HG03439 (cell line): ENCODE results near the gene PLCL1.

Experiments used
- ATAC-seq: cut with Tn5 transposase; IDR thresholded peaks from one replicate; pipeline ENCODE4 v1.9.1; 2021; ENCODE audit warnings: mild to moderate bottlenecking, moderate library complexity; ENCODE audit not compliant: unreplicated experiment

PLCL1 gene

DNA sequence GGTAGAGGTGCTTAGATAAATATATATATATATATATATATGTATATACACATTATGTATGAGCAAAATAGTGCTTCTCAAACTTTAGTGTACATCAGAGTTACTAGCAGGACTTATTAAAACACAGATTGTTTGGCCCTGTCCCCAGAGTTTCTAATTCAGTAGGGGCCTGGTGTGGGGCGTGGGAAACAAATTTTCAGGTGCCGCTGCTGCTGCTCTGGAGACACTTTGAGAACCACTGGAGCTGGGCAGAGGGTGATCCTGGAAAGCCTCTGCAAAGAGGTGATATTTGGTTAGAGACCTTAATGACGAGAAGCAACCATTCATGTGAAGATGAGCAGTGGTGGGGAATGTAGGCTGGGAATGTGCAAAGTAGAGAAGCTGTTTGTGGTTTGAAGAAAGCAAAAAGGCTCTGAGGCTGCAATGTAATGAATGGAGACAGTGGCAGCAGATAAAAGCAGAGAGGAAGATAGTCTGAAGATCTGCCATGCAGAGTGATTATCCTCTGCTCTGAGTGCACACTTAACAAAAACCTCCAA, 142.9 kb downstream of the PLCL1 start:
- no peak for ATAC-seq

- ATAC-seq = no peak
These were observed 144.8 kb downstream of the PLCL1 start for GRCh38 chr2:197949224-197949623.

GRCh38 chr2:197950006-197950405, 145.6 kb downstream of the PLCL1 start:
- ATAC-seq = no peak

DNA sequence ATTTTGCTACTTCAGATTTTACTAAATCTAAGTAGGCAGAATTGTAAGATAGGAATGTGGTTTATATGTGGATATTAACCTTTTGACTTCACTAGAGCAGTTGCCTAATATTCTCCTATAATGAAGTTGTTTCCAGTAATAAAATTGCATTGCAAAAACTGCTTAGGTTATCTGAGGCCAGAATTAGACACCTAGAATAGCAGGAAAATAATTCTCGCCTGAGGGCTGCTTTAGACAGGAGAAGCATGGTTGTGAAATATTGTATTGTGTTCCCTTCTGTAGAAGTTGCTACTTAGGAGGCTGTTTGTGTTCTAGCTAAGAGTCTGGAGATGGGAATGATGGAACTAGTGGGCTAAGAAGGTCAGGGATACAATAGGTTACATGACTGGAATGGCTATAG, 146.3 kb downstream of the PLCL1 start:
- ATAC-seq = no peak

DNA sequence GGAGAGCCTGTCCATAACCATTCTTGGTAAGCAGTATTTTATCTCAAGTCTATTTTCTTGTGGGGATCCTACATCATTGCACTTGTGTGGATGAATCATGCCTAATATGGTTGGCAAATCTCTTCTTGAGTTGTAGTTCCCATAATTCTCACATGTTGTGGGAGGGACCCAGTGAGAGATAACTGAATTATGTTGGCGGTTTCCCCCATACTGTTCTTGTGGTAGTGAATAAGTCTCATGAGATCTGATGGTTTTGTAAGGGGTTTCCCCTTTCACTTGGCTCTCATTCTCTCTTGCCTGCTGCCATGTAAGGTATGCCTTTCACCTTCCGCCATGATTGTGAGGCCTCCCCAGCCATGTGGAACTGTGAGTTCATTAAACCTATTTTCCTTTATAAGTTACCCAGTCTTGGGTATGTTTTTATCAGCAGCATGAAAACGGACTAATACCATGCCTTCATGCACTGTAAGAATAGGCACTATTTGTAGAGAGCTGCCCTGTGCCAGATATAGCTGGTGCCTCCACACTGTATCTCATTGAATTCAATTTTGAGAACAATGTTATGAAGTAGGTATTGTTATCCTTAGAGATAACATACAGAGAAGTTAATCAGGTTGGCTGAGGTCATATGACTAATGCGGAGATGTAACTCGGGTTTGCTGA, 148.3 kb downstream of the PLCL1 start:
- ATAC-seq = no peak

- ATAC-seq = no peak
These were observed 149.9 kb downstream of the PLCL1 start for GRCh38 chr2:197954328-197954727.

DNA sequence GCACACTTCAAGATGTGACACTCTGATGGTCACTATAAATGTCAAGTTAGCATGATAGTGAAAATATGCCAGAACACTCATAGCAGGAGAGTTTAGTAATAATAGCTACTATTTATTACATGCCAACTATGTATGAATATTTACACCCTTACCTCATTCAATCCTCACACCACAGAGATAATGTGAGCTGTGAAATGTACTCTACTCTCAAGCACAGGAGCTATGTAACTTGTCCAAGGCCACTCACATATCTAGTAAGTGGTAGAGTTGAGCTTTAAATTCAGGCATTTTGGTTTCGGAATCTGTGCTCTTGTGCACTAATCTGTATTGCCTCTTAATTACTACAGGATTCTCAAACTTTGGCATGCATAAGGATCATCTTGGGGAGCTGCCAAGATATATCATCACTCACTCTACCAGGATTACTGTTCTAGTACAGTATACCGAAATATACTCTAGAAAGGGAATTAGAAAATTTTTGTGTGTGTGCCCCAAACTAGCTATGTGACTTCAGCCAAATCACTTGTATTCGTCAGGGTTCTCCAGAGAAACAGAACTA, 154.3 kb downstream of the PLCL1 start:
- ATAC-seq = no peak

- ATAC-seq = no peak
These were observed 155.0 kb downstream of the PLCL1 start for GRCh38 chr2:197959383-197959782.

DNA sequence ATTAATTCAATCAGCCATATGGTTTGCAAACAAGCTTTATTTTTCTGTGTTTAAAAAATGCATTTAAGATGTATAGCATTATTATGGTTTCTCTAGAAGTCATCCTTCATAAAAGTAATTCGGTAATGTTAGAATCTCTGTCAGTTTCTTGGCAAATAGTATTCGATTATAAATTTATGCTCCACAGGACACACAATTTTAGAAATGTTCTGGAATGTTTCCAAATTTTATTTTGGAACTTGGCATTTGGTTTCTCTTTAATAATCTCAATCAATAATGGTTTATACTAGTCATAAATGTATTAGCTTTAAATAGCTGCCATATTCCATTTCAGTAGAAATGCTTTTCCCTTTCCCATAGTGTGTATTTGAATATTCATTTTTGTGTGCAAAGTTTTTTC, 156.4 kb downstream of the PLCL1 start:
- ATAC-seq = no peak

- no peak for ATAC-seq
These were observed 160.3 kb downstream of the PLCL1 start for GRCh38 chr2:197964720-197965119.

GRCh38 chr2:197965756-197966155, 161.4 kb downstream of the PLCL1 start:
- no peak for ATAC-seq

- ATAC-seq = no peak
These were observed 165.0 kb downstream of the PLCL1 start for GRCh38 chr2:197969391-197969893.

- no peak for ATAC-seq
These were observed 167.7 kb downstream of the PLCL1 start for GRCh38 chr2:197972061-197972460.

DNA sequence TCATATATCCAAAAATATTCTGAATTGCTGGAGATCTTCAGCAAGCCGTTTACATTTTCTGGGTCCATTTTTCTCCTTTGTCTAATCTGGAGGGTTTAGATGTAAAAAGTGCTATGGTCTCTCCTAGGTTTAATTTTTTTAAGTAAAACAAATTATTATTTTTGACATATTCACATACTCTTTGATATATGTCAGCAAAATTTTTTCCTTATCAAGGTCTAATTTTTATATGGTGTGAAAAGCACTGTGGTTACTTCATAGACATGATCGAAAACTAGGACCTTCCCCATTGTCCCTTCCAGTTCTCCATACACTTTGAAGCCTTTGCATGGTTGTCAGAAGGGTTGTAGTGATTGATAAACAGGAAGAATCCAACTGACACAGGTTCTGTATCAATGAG, 168.2 kb downstream of the PLCL1 start:
- no peak for ATAC-seq

GRCh38 chr2:197973772-197974171, 169.4 kb downstream of the PLCL1 start:
- no peak for ATAC-seq

DNA sequence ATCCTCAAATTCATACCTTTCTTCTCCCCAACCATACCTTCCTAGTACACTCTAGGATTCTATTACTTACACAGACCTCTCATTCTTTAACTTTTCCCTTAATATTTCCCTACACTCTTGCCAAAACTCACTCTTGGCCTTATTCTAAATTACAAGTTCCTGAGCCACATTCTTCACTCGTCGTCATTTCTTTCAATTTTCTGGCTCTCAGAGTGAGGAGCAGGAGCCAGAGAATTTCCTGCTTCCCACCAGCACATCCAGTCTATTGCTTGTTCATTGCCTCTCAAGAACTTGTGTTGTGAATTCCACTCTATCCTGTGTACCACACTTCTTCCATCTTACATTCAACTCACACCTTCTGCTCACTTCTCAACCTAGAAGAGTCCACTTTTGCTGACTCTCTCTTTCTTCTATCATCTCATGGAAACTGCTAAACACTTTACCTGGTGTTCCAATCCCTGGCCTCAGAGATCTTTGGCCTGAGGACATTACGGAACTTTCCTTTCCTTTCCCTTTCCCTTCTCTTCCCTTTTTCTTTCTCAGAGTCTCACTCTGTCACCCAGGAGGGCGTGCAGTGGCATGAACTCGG, 171.6 kb downstream of the PLCL1 start:
- no peak for ATAC-seq

GRCh38 chr2:197978971-197979370, 174.6 kb downstream of the PLCL1 start:
- no peak for ATAC-seq

DNA sequence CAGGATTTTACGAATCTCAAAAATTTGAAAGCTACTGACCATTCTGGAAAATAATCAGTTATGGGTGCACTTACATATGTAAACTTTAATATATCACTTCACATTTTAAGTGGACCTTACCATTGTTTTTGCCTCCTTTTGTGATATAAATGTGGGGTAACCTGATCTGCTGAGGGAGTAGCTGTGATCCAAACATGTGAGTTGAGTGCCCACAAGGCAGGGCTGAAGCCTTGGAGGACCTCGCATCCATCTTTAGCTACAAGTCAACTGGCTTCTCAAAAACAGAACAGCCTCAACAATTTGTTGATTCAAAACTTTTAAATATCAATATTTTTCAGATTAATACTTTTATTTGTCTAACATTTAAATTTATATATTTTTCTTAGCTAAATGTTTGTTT, 178.2 kb downstream of the PLCL1 start:
- no peak for ATAC-seq

- ATAC-seq = no peak
These were observed 180.7 kb downstream of the PLCL1 start for GRCh38 chr2:197985029-197985638.

DNA sequence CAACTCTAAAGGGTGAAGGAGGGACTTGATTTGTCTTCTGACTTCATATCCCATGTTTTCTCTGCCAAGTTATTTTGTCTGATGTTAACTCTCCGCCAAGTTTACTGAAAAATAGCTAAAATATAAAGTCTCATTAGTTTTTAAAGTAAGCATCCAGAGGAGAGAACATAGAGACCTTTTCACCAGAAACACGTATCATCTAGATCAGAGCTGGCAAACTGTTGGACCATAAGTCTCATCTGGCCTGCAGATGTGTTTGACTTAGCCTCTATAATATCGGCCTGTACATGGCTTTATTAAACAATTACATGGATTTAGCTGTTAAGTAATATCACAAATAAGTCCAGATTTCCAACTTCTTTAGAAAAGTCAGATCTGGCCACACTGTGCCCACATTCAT, 182.6 kb downstream of the PLCL1 start:
- ATAC-seq = no peak

DNA sequence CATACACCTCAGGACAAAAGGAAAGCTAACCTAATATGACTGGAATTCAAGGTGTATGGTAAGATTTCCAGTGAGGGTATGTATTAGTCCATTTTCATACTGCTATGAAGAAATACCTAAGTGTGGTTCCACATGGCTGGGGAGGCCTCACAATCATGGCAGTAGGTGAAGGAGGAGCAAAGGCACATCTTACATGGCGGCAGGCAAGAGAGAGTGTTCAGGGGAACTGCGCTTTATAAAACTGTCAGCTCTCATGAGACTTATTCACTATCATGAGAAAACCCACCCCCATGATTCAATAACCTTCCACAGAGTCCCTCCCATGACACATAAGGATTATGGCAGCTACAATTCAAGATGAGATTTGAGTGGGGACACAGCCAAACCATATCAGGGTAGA, 186.0 kb downstream of the PLCL1 start:
- no peak for ATAC-seq
